Liver (tissue), 9 donors: Measurements from ENCODE around the gene DOCK1. TPM values are rescaled to one million over a fixed set of nuclear protein-coding genes. Genes with fewer than 3 reads are reported as not detected.

ENCODE experiments used
- DNase-seq: peaks from one replicate; pipeline ENCODE4 v3.0.0-alpha.2; 2017; ENCODE audit warnings: low spot score
- H3K27ac ChIP-seq, 2 donors: one replicate each; pipeline ENCODE4 v1.7.0; 2013; ENCODE audit warnings: inconsistent platforms in 2 of 2, low read length in 2 of 2, control low read depth in 1 of 2, low read depth in 1 of 2, mild to moderate bottlenecking in 1 of 2
- H3K27me3 ChIP-seq, 4 donors: one replicate each; pipeline versions ENCODE4 v1.6.1 to v1.7.0; 2013; ENCODE audit warnings: low read length in 3 of 4, inconsistent platforms in 1 of 4, mild to moderate bottlenecking in 1 of 4, moderate library complexity in 1 of 4; ENCODE audit not compliant: control insufficient read depth in 4 of 4, insufficient read depth in 4 of 4
- H3K36me3 ChIP-seq, 4 donors: one replicate each; pipeline versions ENCODE4 v1.6.1 to v1.7.0; 2013; ENCODE audit warnings: low read length in 3 of 4, mild to moderate bottlenecking in 3 of 4, low read depth in 1 of 4, moderate library complexity in 1 of 4; ENCODE audit not compliant: control insufficient read depth in 4 of 4, insufficient read depth in 3 of 4
- H3K4me1 ChIP-seq, 4 donors: one replicate each; pipeline versions ENCODE4 v1.6.1 to v1.7.0; 2013; ENCODE audit warnings: low read length in 3 of 4, mild to moderate bottlenecking in 3 of 4, moderate library complexity in 1 of 4; ENCODE audit not compliant: control insufficient read depth in 4 of 4, insufficient read depth in 4 of 4
- H3K4me3 ChIP-seq, 3 donors: one replicate each; pipeline versions ENCODE4 v1.6.1 to v1.7.0; 2013; ENCODE audit warnings: low read length in 3 of 3, control low read depth in 1 of 3, low read depth in 1 of 3, mild to moderate bottlenecking in 1 of 3
- H3K9ac ChIP-seq, 2 donors: one replicate each; pipeline ENCODE4 v1.7.0; 2013; ENCODE audit warnings: low read length in 2 of 2, mild to moderate bottlenecking in 2 of 2, moderate library complexity in 2 of 2, control low read depth in 1 of 2, low read depth in 1 of 2
- H3K9me3 ChIP-seq, 4 donors: one replicate each; pipeline versions ENCODE4 v1.6.1 to v1.7.0; 2013; ENCODE audit warnings: low read length in 3 of 4; ENCODE audit not compliant: control insufficient read depth in 4 of 4
- ATF3 ChIP-seq: IDR thresholded peaks from 2 replicates; pipeline ENCODE4 v1.6.1; 2016; ENCODE audit warnings: antibody characterized with exemption
- CTCF ChIP-seq: fragments of 150-350 bp; IDR thresholded peaks from 2 replicates; pipeline ENCODE4 v1.5.1; 2017; ENCODE audit warnings: improper control_type of control experiment, low read depth, low read length; ENCODE audit not compliant: missing input control
- EGR1 ChIP-seq, 2 donors: IDR thresholded peaks; 2 replicates each; pipeline ENCODE4 v1.6.1; 2016 to 2018; ENCODE audit warnings: antibody characterized with exemption in 2 of 2, low read depth in 2 of 2
- FOXA1 ChIP-seq: IDR thresholded peaks from 2 replicates; pipeline ENCODE4 v1.6.1; 2016; ENCODE audit warnings: antibody characterized with exemption
- FOXA2 ChIP-seq: IDR thresholded peaks from 2 replicates; pipeline ENCODE4 v1.6.1; 2016; ENCODE audit warnings: antibody characterized with exemption
- HNF4A ChIP-seq, 2 donors: conservative IDR thresholded peaks; 2 replicates each; pipeline ENCODE4 v1.6.1; 2016; ENCODE audit warnings: antibody characterized with exemption in 2 of 2, mild to moderate bottlenecking in 2 of 2
- HNF4G ChIP-seq: IDR thresholded peaks from 2 replicates; pipeline ENCODE4 v1.6.1; 2016; ENCODE audit warnings: antibody characterized with exemption
- JUND ChIP-seq, 2 donors: IDR thresholded peaks; 2 replicates each; pipeline ENCODE4 v1.6.1; 2016; ENCODE audit warnings: antibody characterized with exemption in 2 of 2
- MAX ChIP-seq: IDR thresholded peaks from 2 replicates; pipeline ENCODE4 v1.6.1; 2016; ENCODE audit warnings: antibody characterized with exemption
- NR2F2 ChIP-seq: IDR thresholded peaks from 2 replicates; pipeline ENCODE4 v1.6.1; 2016; ENCODE audit warnings: antibody characterized with exemption
- RAD21 ChIP-seq, 2 donors: IDR thresholded peaks; 2 replicates each; pipeline ENCODE4 v1.6.1; 2016; ENCODE audit warnings: antibody characterized with exemption in 2 of 2, mild to moderate bottlenecking in 2 of 2
- REST ChIP-seq: IDR thresholded peaks from 2 replicates; pipeline ENCODE4 v1.6.1; 2016; ENCODE audit warnings: antibody characterized with exemption, mild to moderate bottlenecking
- TAF1 ChIP-seq: conservative IDR thresholded peaks from 2 replicates; pipeline ENCODE4 v1.6.1; 2016; ENCODE audit warnings: antibody characterized with exemption, mild to moderate bottlenecking
- YY1 ChIP-seq: IDR thresholded peaks from 2 replicates; pipeline ENCODE4 v1.6.1; 2016; ENCODE audit warnings: antibody characterized with exemption, mild to moderate bottlenecking
- WGBS: extraction: QIAGEN DNeasy Blood & Tissue Kit; methylation state at CpG from one replicate; pipeline ENCODE4 v1.1.7; 2013; 5-methylcytosine and 5-hydroxymethylcytosine counted together
- polyA plus RNA-seq, 2 donors: library from polyadenylated mRNA; stranded (reverse) in 1 of 2; unstranded in 1 of 2; fragments of 200-250 nt in 1 of 2; fragments of >200 nt in 1 of 2; fragmentation: Nextera tagmentation in 1 of 2; extraction: Ambion mirVana in 1 of 2; gene quantifications; one replicate each; pipeline versions ENCODE4 v1.2.1 to v1.2.3, GENCODE V29; 2013 to 2015
- total RNA-seq, 2 donors: library from RNA; depleted of rRNA; stranded (reverse); fragments of >200 nt; gene quantifications; one replicate each; pipeline ENCODE4 v1.2.3, GENCODE V29; 2014
- donor health status: healthy.
- donor health status: healthy.
- donor health status: healthy.
- donor health status: healthy.
- donor health status: healthy.

DOCK1 gene
- total and polyA plus RNA-seq, 4 donors: 3.8 to 28.8 (median 9.1) TPM

GRCh38 chr10:127193125-127193524, 287.9 kb downstream of the DOCK1 start:
- no peak overlapping the region for H3K4me3 ChIP-seq
- H3K36me3 ChIP-seq: no peaks in the 10 kb centered on the region
- H3K4me1 ChIP-seq: peaks cover 13 to 19% (median 17%) of the 10 kb centered on the region in 4 donors
- DNase-seq: no peak
- H3K9me3 ChIP-seq: no peaks in the 10 kb centered on the region
- H3K27ac ChIP-seq: no peak overlapping the region
- no peak overlapping the region for H3K9ac ChIP-seq
- no peak for TF ChIP-seq CTCF
- no peak for TF ChIP-seq HNF4A (conservative IDR thresholded peaks at IDR 0.05)
- no peak for TF ChIP-seq ATF3
- TF ChIP-seq YY1: no peak
- TF ChIP-seq FOXA2: no peak
- no peak for TF ChIP-seq MAX
- no peak for TF ChIP-seq RAD21 (IDR thresholded peaks at IDR 0.05)
- TF ChIP-seq FOXA1: no peak
- no peak for TF ChIP-seq JUND (IDR thresholded peaks at IDR 0.05)
- H3K27me3 ChIP-seq: peaks cover 0 to 5% (median 0%) of the 10 kb centered on the region in 4 donors
- 79% methylated on average over 7 of the region's 7 CpGs for WGBS

- no peak for TF ChIP-seq REST
- TF ChIP-seq HNF4G: no peak
- TF ChIP-seq HNF4A (conservative IDR thresholded peaks at IDR 0.05): no peak
- TF ChIP-seq FOXA2: no peak
- no peak for TF ChIP-seq CTCF
- no peak for TF ChIP-seq RAD21 (IDR thresholded peaks at IDR 0.05)
- TF ChIP-seq NR2F2: no peak
- TF ChIP-seq TAF1: no peak
- TF ChIP-seq YY1: no peak
- no peak for TF ChIP-seq ATF3
- no peak for TF ChIP-seq EGR1 (IDR thresholded peaks at IDR 0.05; ENCODE audit: low read depth in 2 of 2)
- no peak for TF ChIP-seq JUND (IDR thresholded peaks at IDR 0.05)
Observed at GRCh38 chr10:127194111-127194510, 288.9 kb downstream of the DOCK1 start.

More at GRCh38 chr10:127194111-127194510, 288.9 kb downstream of the DOCK1 start:
- WGBS: 77% methylated on average over 2 of the region's 2 CpGs
- Histone ChIP-seq H3K4me1 (peaks cover 13 to 19% (median 17%) of the 10 kb centered on the region in 4 donors), H3K9me3 (no peaks in the 10 kb centered on the region), H3K36me3 (no peaks in the 10 kb centered on the region), H3K27me3 (peaks cover 0 to 5% (median 0%) of the 10 kb centered on the region in 4 donors), H3K9ac (no peak overlapping the region), H3K27ac (no peak overlapping the region), H3K4me3 (no peak overlapping the region)
- DNase-seq: no peak
